GOT3 (cell line): ENCODE data around the gene NDUFC2.
"Not testable (repeated sequence)": the region's sequence is repeated elsewhere in the genome, so short reads cannot be mapped to it uniquely, and the experiment has no call there.

ENCODE experiments used
- DNase-seq: peaks from one replicate; lab custom pipeline; 2025; ENCODE audit warnings: mixed read lengths; lab: John Stamatoyannopoulos, UW

The NDUFC2 gene

GRCh38 chr11:78079232-78080083 lies at the start of gene NDUFC2:
NDUFC2 (minus strand) TSS chr11:78079862; CDS start chr11:78079744, 118 bp downstream.
- DNase-seq = peak; percentile 6

DNA sequence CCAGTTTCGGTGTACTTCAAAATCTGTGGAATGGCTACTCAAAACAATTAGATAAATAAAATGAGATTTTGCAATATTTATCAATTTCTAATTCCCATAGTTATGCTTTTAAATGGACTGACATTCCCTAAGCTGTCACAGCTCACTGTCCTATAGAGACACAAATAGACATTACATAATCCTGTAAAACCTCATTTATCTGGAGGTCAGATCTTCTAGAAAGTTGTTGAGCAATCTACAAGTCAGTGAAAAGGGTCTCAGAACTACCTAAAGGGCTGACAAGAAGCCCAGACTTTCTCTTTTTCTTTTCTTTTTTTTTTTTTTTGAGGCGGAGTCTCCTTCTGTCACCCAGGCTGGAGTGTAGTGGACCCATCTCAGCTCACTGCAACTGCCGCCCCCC lies 47.7 kb upstream of the NDUFC2 start:
- no peak for DNase-seq

- no peak for DNase-seq
Observed at GRCh38 chr11:78112582-78113275, 33.1 kb upstream of the NDUFC2 start.

DNA sequence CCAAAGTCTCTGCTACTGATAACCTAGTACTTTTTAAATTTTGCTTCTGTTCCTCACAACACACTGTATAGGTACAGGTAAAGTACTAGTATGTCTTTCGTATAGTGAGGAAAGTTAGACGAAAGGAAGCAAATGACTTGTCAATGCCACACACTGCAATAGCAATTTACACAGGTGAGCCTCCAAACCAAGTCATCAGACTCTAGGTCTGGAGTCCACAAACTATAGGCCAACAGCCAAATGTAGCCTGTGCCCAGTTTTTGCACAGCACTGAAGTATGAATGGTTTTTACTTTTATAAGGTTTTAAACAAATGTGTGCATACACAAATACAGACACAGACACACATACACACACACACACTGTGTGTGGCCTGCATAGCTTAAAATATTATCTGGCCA lies 31.6 kb upstream of the NDUFC2 start:
- no peak for DNase-seq

GRCh38 chr11:78110830-78111229 lies 31.2 kb upstream of the NDUFC2 start:
- DNase-seq = no peak

GRCh38 chr11:78110351-78110750 lies 30.7 kb upstream of the NDUFC2 start:
- DNase-seq = no peak

DNA sequence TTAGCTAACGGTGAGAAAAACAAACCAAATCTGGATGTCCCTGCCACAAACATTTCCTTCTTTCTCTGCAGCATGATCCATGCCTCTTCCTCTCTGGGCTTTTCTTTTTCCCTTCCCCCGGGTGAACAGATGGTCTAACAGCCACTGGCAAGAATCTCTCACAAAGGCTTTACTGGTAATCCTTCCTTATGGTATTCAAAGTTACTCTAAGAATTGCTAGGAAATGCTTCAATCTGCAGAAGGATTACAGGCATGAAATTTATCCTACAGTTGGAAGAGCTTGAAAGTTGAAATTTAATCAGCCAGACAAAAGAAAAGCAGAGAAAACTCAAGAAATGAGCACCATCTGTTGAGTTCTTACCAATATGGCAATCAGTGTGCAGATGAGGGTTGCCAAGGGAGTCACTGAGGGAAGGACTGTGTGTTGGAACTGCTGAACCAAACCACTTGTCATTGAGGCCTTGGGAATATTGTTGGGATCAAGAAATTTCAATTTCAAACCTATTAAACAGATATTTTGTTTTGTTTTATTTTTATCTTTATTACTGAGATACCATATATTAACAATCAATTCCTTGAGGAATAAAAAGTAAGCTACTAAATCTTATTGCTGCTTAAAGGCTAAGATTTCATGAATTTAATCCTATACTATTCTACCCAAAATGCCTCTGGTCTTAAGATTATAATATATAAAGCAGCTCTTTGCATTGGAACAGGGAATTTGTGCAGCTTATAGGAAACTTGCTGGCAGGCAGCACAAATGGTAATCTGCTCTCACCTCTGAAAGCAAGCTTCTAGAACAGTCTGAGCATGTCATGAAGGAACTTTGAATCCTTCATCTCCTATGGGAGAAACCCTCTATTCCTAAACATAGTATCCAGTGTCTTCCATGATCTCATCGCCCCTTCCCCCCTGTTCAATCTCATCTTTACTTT lies 29.7 kb upstream of the NDUFC2 start:
- no peak for DNase-seq

DNA sequence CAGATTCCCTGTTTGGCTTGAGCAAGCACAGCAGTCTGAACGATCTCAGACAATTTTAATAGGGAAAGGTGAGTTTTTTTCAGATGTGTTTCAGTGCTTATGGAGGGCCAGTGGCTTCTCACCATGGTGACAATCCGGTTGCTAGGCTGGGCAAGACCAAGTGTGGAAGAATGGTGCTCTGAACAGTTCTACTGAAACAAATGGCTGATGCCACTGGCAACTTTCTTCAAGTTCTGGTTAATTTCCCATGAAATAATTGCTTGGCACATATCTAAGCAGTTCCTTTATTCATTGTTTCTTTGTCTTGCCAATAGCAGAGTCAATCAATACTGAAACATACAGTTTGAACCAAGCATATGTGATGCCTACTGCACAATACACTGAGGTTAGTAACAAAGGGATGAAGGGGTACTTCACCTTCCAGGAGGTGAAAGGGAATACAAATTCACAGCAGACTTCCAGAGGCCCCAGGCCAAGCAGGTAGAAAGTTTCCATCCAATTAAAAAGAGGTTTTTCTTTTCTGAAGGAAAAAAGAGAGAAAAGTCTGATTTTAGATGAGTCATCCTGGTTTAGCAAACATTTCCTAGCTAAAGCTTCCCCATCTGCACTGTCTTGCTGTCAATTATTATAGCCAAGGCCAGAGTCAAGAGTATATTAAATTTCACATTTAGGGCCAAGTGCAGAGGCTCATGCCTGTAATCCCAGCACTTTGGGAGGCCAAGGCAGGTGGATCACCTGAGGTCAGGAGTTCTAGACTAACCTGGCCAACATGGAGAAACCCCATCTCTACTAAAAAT lies 21.2 kb upstream of the NDUFC2 start:
- no peak for DNase-seq

GRCh38 chr11:78100261-78100660 lies 20.6 kb upstream of the NDUFC2 start:
- no peak for DNase-seq

GRCh38 chr11:78099666-78100065 lies 20.0 kb upstream of the NDUFC2 start:
- DNase-seq = no peak

DNA sequence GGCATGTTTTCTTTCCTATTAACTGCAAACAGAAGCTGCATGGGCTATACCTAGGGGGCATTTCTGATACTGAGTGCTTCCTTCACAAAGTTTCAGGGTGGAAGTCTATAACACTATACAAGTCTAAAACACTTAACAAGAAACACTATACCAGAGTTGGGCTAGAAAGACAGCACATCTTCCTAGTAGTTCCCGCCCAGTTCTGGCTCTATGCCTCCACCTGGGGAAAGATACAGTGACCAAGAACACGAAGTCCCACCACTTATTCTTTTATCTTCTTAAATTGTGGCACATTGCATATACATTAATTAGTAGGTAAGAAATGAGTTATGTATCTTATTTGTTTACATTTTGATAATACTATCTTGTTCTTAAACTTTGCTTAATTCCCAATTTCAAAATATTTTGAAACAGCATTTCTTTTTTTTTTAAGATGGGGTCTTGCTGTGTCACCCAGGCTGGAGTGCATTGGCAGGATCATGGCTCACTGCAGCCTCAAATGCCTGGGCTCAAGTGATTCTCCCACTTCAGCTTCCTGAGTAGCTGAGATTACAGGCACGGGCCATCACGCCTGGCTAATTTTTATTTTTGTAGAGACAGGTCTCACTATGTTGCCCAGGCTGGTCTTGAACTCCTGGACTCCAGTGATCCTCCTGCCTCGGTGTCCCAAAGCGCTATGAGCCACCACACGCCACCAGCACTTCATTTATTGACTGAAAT lies 18.2 kb upstream of the NDUFC2 start:
- no peak for DNase-seq

- DNase-seq = no peak
Observed at GRCh38 chr11:78094250-78094649, 14.6 kb upstream of the NDUFC2 start.

- not testable (repeated sequence) for DNase-seq
Observed at GRCh38 chr11:78086521-78087074, 6.9 kb upstream of the NDUFC2 start.

DNA sequence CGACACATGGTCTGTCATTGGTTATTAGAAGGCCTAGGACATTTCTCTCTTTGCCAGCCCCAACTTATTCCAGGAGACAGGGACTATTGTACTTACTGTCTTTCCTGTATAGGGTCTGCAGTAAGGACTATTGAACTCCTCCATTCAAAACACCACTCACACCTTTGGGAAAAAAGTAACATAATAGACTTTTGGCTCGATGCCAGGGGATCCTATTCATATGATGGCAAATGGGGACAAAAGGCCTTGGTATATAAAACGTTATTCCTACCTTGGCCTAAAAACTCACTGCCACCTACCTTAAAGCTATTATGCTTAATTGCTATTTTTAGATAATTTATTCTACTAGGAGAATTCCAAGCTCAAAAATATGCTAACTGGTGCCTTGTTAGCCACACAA lies 6.3 kb upstream of the NDUFC2 start:
- DNase-seq = no peak

GRCh38 chr11:78084506-78084905 lies 4.8 kb upstream of the NDUFC2 start:
- DNase-seq = not testable (repeated sequence)

DNA sequence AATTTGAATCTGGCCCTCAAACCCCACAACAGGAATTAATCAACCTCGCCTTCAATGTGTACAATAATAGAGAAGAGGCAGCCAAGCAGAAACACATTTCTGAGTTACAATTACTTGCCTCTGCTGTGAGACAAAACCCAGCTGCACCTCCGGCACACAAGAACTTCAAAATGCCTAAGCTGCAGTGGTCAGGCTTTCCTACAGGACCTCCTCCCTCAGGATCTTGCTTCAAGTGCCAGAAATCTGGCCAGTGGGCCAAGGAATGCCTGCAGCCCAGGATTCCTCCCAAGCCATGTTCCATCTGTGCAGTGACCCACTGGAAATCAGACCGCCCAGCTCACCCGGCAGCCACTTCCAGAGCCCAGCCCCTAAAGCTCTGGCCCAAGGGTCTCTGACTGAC lies 3.4 kb upstream of the NDUFC2 start:
- DNase-seq = no peak

GRCh38 chr11:78082146-78082545 lies 2.5 kb upstream of the NDUFC2 start:
- no peak for DNase-seq

DNA sequence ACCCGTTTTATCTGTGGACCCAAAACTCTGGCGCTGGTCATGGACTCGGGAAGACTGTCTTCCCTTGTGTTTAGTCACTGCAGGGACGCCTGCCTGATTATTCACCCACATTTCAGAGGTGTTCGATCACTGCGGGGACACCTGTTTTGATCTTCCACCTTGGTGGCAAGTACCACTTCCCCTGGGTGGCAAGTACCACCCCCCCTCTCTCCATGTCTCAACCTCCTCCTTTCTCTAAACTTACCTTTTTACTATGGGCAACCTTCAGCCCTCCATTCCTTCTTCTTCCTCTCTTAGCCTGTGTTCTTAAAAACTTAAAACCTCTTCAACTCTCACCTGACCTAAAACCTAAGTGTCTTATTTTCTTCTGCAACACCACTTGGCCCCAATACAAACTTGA lies 1.9 kb upstream of the NDUFC2 start:
- DNase-seq = no peak

DNA sequence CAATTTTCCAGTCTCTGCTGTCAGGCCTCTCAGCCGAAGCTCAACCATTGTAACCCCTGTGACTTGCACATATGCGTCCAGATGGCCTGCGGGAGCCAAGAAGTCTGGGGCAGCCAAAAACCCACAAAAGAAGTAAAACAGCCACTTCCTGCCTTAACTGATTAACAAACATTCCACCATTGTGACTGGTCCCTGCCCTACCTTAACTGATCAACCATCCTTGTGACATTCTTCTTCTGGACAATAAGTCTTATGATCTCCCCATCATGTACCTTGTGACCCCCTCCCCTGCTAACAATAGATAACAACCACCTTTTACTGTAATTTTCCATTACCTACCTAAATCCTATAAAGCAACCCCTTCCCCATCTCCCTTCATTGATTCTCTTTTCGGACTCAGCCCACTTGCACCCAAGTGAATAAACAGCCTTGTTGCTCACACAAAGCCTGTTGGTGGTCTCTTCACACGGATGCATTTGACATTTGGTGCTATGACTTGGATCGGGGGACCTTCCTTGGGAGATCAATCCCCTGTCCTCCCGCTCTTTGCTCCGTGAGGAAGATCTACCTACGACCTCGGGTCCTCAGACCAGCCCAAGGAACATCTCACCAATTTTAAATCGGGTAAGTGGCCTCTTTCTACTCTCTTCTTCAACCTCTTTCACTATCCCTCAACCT lies 1.3 kb upstream of the NDUFC2 start:
- no peak for DNase-seq
